ENCODE data around the gene HELB. TPM values are rescaled to one million over a fixed set of nuclear protein-coding genes. Genes with fewer than 3 reads are reported as not detected.

The HELB gene
- total RNA-seq, result 14.5 TPM

GRCh38 chr12:66301944-66302826 lies at the start of gene HELB:
HELB (plus strand) TSS chr12:66302493; CDS start chr12:66302604, 111 bp downstream.

Other genes starting within 250 kb of the HELB start
- 8.0 TPM for gene LLPH, start 171.7 kb upstream of the HELB start, total RNA-seq
- 135 TPM for gene TMBIM4, start 132.5 kb upstream of the HELB start, total RNA-seq
- 12.0 TPM for gene IRAK3, start 113.3 kb upstream of the HELB start, total RNA-seq

All from camera-type eye (tissue), 1 donor.